H1 (cell line): ENCODE results near the gene PLEKHO1. TPM values are rescaled to one million over a fixed set of nuclear protein-coding genes. Genes with fewer than 3 reads are reported as not detected.

Experiments
- CTCF ChIA-PET: fragments of 300-600 bp; sonication (Branson Sonifier 250); formaldehyde crosslinking; loops from one replicate; lab custom pipeline; 2021; ENCODE audit not compliant: partially characterized antibody; lab: Charles Lee
- POLR2A ChIA-PET: fragments of 300-600 bp; sonication (Branson Sonifier 250); formaldehyde crosslinking; loops from one replicate; lab custom pipeline; 2021; ENCODE audit warnings: inconsistent platforms; ENCODE audit not compliant: partially characterized antibody; lab: Charles Lee
- DNase-seq, 2 experiments: peaks; one replicate each; pipeline versions ENCODE4 v3.0.0 to v3.0.0-alpha.2; 2010 to 2022; ENCODE audit warnings: low spot score in 2 of 2, low read depth in 1 of 2, mixed read lengths in 1 of 2
- FAIRE-seq: peaks from 2 replicates; lab custom pipeline; 2011; peaks lifted over from hg19 to GRCh38; lab: Jason Lieb, UNC
- H2AFZ ChIP-seq: 2 replicates; pipeline ENCODE4 v1.8.1; 2012; ENCODE audit warnings: low read length, inconsistent platforms
- H2AK5ac ChIP-seq: 2 replicates; pipeline ENCODE4 v1.6.1; 2013; ENCODE audit warnings: low read depth, low read length
- H2BK120ac ChIP-seq: replicated peaks from 2 replicates; pipeline ENCODE3; 2013; ENCODE audit warnings: low read depth, low read length, inconsistent platforms
- H2BK12ac ChIP-seq: 2 replicates; pipeline ENCODE4 v1.6.1; 2013; ENCODE audit warnings: low read depth, low read length
- H2BK15ac ChIP-seq: 2 replicates; pipeline ENCODE4 v1.6.1; 2013; ENCODE audit warnings: low read length
- H2BK20ac ChIP-seq: 2 replicates; pipeline ENCODE4 v1.6.1; 2013; ENCODE audit warnings: low read length
- H2BK5ac ChIP-seq: 2 replicates; pipeline ENCODE4 v1.6.1; 2013; ENCODE audit warnings: low read depth, low read length
- H3K14ac ChIP-seq: 2 replicates; pipeline ENCODE4 v1.6.1; 2013; ENCODE audit warnings: inconsistent platforms; ENCODE audit not compliant: insufficient read length
- H3K18ac ChIP-seq: 2 replicates; pipeline ENCODE4 v1.6.1; 2013; ENCODE audit warnings: low read length; ENCODE audit errors: extremely low read depth
- H3K23ac ChIP-seq: 2 replicates; pipeline ENCODE4 v1.6.1; 2013; ENCODE audit warnings: inconsistent platforms; ENCODE audit not compliant: insufficient read length
- H3K23me2 ChIP-seq: 2 replicates; pipeline ENCODE4 v1.6.1; 2013; ENCODE audit warnings: low read depth, low read length
- H3K27ac ChIP-seq: 2 replicates; pipeline ENCODE4 v1.6.1; 2011; ENCODE audit warnings: low read depth, low read length, inconsistent platforms
- H3K27me3 ChIP-seq, 4 experiments: replicated peaks in 1 of 4; 1 replicate in 1 of 4; 2 replicates in 3 of 4; pipeline versions ENCODE4 v1.6.1 to v1.8.1; 2011 to 2013; ENCODE audit warnings: low read length in 3 of 4, mild to moderate bottlenecking in 3 of 4, inconsistent platforms in 2 of 4, mixed read lengths in 2 of 4, moderate library complexity in 1 of 4; ENCODE audit not compliant: control insufficient read depth in 3 of 4, insufficient read depth in 3 of 4; ENCODE audit errors: extremely low read depth in 1 of 4
- H3K36me3 ChIP-seq, 4 experiments: 2 replicates each; pipeline versions ENCODE4 v1.6.1 to v1.8.1; 2011 to 2013; ENCODE audit warnings: mild to moderate bottlenecking in 4 of 4, low read length in 3 of 4, moderate library complexity in 2 of 4, control low read depth in 1 of 4, inconsistent platforms in 1 of 4; ENCODE audit not compliant: insufficient read depth in 4 of 4, control insufficient read depth in 2 of 4
- H3K4ac ChIP-seq: replicated peaks from 2 replicates; pipeline ENCODE3; 2013; ENCODE audit warnings: low read length, low read depth, mixed read lengths, inconsistent platforms; ENCODE audit not compliant: insufficient read length
- H3K4me1 ChIP-seq, 4 experiments: replicated peaks in 1 of 4; 1 replicate in 1 of 4; 2 replicates in 3 of 4; pipeline versions ENCODE4 v1.6.1 to v1.8.1; 2011 to 2013; ENCODE audit warnings: low read length in 3 of 4, inconsistent platforms in 2 of 4, mixed read lengths in 1 of 4; ENCODE audit not compliant: insufficient read depth in 4 of 4, control insufficient read depth in 3 of 4
- H3K4me2 ChIP-seq, 2 experiments: 2 replicates each; pipeline versions ENCODE4 v1.6.1 to v1.8.1; 2011 to 2013; ENCODE audit warnings: low read depth in 2 of 2, low read length in 2 of 2, control low read depth in 1 of 2, inconsistent platforms in 1 of 2, mild to moderate bottlenecking in 1 of 2; ENCODE audit not compliant: insufficient read depth in 1 of 2
- H3K4me3 ChIP-seq, 4 experiments: fragments of 200-600, 300-600 bp in 1 of 4; sonication (generic), shearing (Covaris generic), sonication (Bioruptor Twin) in 1 of 4; 2 replicates each; pipeline versions ENCODE4 v1.5.1 to v1.8.1; 2011 to 2016; ENCODE audit warnings: low read length in 4 of 4, low read depth in 3 of 4, control low read depth in 2 of 4, inconsistent platforms in 2 of 4, mild to moderate bottlenecking in 2 of 4, mixed read lengths in 1 of 4, moderate library complexity in 1 of 4; ENCODE audit not compliant: insufficient read depth in 2 of 4; ENCODE audit errors: extremely low read depth in 1 of 4
- H3K56ac ChIP-seq: replicated peaks from 2 replicates; pipeline ENCODE3; 2013; ENCODE audit warnings: low read depth, mild to moderate bottlenecking, mixed read lengths, low read length, inconsistent platforms; ENCODE audit not compliant: insufficient read length
- H3K79me1 ChIP-seq: 2 replicates; pipeline ENCODE4 v1.6.1; 2013; ENCODE audit warnings: low read depth, low read length, control low read depth
- H3K79me2 ChIP-seq, 2 experiments: 2 replicates each; pipeline versions ENCODE4 v1.6.1 to v1.8.1; 2012 to 2013; ENCODE audit warnings: low read length in 2 of 2, mild to moderate bottlenecking in 2 of 2, inconsistent platforms in 1 of 2; ENCODE audit not compliant: insufficient read depth in 2 of 2, control insufficient read depth in 1 of 2
- H3K9ac ChIP-seq, 4 experiments: replicated peaks in 1 of 4; 1 replicate in 1 of 4; 2 replicates in 3 of 4; pipeline versions ENCODE4 v1.6.1 to v1.8.1; 2011 to 2013; ENCODE audit warnings: low read depth in 3 of 4, low read length in 3 of 4, control low read depth in 2 of 4, mild to moderate bottlenecking in 2 of 4, moderate library complexity in 2 of 4, inconsistent platforms in 1 of 4; ENCODE audit errors: extremely low read depth in 1 of 4
- H3K9me3 ChIP-seq, 2 experiments: 2 replicates each; pipeline versions ENCODE4 v1.6.1 to v1.8.1; 2012 to 2013; ENCODE audit warnings: mild to moderate bottlenecking in 2 of 2, moderate library complexity in 2 of 2, control low read depth in 1 of 2, inconsistent platforms in 1 of 2, low read depth in 1 of 2, low read length in 1 of 2, mixed read lengths in 1 of 2; ENCODE audit not compliant: insufficient read depth in 2 of 2
- H4K20me1 ChIP-seq, 2 experiments: replicated peaks in 1 of 2; 2 replicates each; pipeline versions ENCODE3 to v1.8.1; 2011 to 2013; ENCODE audit warnings: inconsistent platforms in 2 of 2, low read length in 2 of 2, mild to moderate bottlenecking in 1 of 2; ENCODE audit not compliant: insufficient read depth in 2 of 2, control insufficient read depth in 1 of 2
- H4K5ac ChIP-seq: 2 replicates; pipeline ENCODE4 v1.6.1; 2013; ENCODE audit warnings: low read length, low read depth, mixed read lengths, inconsistent platforms; ENCODE audit not compliant: insufficient read length
- H4K8ac ChIP-seq: 2 replicates; pipeline ENCODE4 v1.8.0; 2013; ENCODE audit warnings: mild to moderate bottlenecking, moderate library complexity, low read length, inconsistent platforms; ENCODE audit not compliant: insufficient read depth; ENCODE audit errors: extremely low read depth
- H4K91ac ChIP-seq: replicated peaks from 2 replicates; pipeline ENCODE3; 2013; ENCODE audit warnings: low read length, mixed read lengths, inconsistent platforms; ENCODE audit not compliant: insufficient read length
- EP300 ChIP-seq, 2 experiments: IDR thresholded peaks; 1 replicate in 1 of 2; 2 replicates in 1 of 2; pipeline ENCODE4 v1.6.1; 2011 to 2012; ENCODE audit warnings: low read depth in 2 of 2, low read length in 2 of 2, mild to moderate bottlenecking in 2 of 2, borderline replicate concordance in 1 of 2, inconsistent platforms in 1 of 2, moderate library complexity in 1 of 2
- MAFK ChIP-seq: IDR thresholded peaks from 2 replicates; pipeline ENCODE4 v1.6.1; 2012; ENCODE audit warnings: low read depth, mild to moderate bottlenecking, improper control_type of control experiment, low read length
- POLR2A ChIP-seq, 2 experiments: IDR thresholded peaks; 1 replicate in 1 of 2; 2 replicates in 1 of 2; pipeline ENCODE4 v1.6.1; 2011; ENCODE audit warnings: low read depth in 2 of 2, low read length in 2 of 2, mild to moderate bottlenecking in 2 of 2; ENCODE audit errors: control extremely low read depth in 1 of 2
- SP4 ChIP-seq: IDR thresholded peaks from 2 replicates; pipeline ENCODE4 v1.6.1; 2012; ENCODE audit warnings: low read length, inconsistent platforms
- SUZ12 ChIP-seq: fragments of 200-600 bp; sonication (generic); IDR thresholded peaks from 2 replicates; pipeline ENCODE4 v1.6.1; 2012; ENCODE audit warnings: mild to moderate bottlenecking, inconsistent platforms, low read length, moderate library complexity, mixed read lengths
- WGBS, 2 experiments: shearing (Covaris generic) in 1 of 2; methylation state at CpG; one replicate each; pipeline versions ENCODE4 v1.1.6 to v1.1.7; 2013 to 2015; ENCODE audit warnings: low lambda C conversion rate in 2 of 2, mixed read lengths in 2 of 2, inconsistent platforms in 1 of 2, low coverage in 1 of 2, missing lambda C conversion rate in 1 of 2; ENCODE audit not compliant: insufficient replicate concordance in 2 of 2, insufficient coverage in 1 of 2, insufficient read length in 1 of 2; ENCODE audit errors: extremely low coverage in 1 of 2, missing lambda C conversion rate in 1 of 2; 5-methylcytosine and 5-hydroxymethylcytosine counted together
- polyA plus RNA-seq, 7 experiments: library from polyadenylated mRNA; depleted of rRNA in 3 of 7; stranded (reverse) in 5 of 7; unstranded in 2 of 7; fragments of >200 nt in 5 of 7; fragments of 200-250 nt in 2 of 7; gene quantifications; 1 replicate in 5 of 7; 2 replicates in 1 of 7; 4 replicates in 1 of 7; pipeline versions ENCODE4 v1.2.1 to v1.2.3, GENCODE V29; 2011 to 2013; ENCODE audit warnings: missing spikeins in 2 of 7, mixed read lengths in 2 of 7
- total RNA-seq: library from RNA; stranded (reverse); fragmentation: NEBNext Ultra II Directional; extraction: Animal tissue kit (Norgen Biotek cat#: 25700); gene quantifications from 2 replicates; pipeline ENCODE4 v1.2.1, GENCODE V29; 2021
- TF ChIP-seq, protein P1 (sequence below): IDR thresholded peaks from 2 replicates; pipeline ENCODE4 v1.6.1; 2012; ENCODE audit warnings: inconsistent platforms
- TF ChIP-seq, protein P2 (sequence below), 3 experiments: IDR thresholded peaks; 1 replicate in 2 of 3; 2 replicates in 1 of 3; pipeline versions ENCODE4 v1.5.1 to v1.6.1; 2011; ENCODE audit warnings: low read length in 3 of 3, mild to moderate bottlenecking in 3 of 3, inconsistent platforms in 2 of 3, low read depth in 1 of 3, moderate library complexity in 1 of 3; ENCODE audit not compliant: insufficient read depth in 1 of 3; ENCODE audit errors: control extremely low read depth in 1 of 3

PLEKHO1 gene
- total and polyA plus RNA-seq, 2 of the 8 experiments (the other 6 are each of a cell fraction or from before 2014, with no cell fraction given), result 23.2 to 37.0 TPM

DNA sequence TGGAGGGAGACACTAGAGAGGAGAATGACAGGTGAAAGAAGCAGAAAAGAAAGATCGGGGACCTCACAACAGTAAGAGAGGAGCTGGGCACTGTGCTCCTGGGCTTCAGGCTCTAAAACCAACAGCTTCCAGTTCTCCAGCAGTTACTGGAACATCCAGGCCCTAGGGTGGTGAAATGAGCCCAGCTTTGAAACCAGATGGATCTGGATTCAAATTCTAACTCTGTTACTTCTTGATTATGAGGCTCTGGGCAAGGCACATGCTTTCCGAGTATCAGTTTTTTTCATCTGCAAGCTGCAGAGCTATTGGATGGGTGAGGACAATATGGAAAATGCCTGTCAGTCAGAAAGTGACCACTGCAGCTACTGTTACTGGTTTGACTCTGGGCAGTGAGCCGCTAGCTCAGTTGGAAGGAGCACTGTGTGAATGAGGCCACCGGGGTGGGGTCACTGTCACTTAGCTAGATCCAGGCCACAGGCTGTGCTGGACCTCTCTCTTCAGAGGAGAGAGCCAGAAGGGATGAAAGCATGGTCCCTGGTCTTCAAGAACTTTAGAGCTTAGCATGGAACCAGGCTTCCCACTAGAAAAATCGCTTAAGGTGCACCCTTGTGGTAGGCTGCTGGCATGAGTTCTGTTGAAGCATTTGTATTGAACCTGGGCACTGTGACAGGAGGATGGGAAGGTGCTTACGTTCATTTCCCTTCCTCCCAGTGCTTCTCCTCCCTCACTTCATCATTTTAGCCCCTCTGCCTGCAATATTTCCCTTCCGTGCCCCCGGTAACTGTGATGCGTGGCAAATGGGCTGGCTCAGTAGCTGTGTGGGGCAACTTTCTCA is 12.2 kb downstream of the PLEKHO1 start:
- Histone ChIP-seq H3K79me1 (no peaks in the 10 kb centered on the region), H2BK15ac (peak overlapping the region; percentile 94; the same call in 1 of the 2 replicates), H3K4me3 (peak overlapping the region in 3 of 4 experiments; percentile 38 to 55 (median 55); a peak in 4 of 8 replicates), H2AFZ (no peak overlapping the region), H3K9me3 (no peaks in the 10 kb centered on the region), H4K20me1 (no peaks in the 10 kb centered on the region), H3K23ac (no peak overlapping the region), H3K9ac (peak overlapping the region in 3 of 4 experiments; percentile 69 to 90 (median 89); a peak in 6 of 7 replicates), H4K5ac (no peak overlapping the region), H2BK12ac (peak overlapping the region; percentile 86), H2BK5ac (peak overlapping the region; percentile 93), H3K23me2 (peaks cover 11% of the 10 kb centered on the region; the same call in 1 of the 2 replicates), H2AK5ac (peak overlapping the region; percentile 77; the same call in 1 of the 2 replicates), H2BK120ac (no peak overlapping the region), H3K56ac (no peak overlapping the region), H4K8ac (0 out of 2 replicates have a peak overlapping the region, but pooled peaks have one; percentile 30), H4K91ac (peak overlapping the region; percentile 47), H3K4ac (no peak overlapping the region), H2BK20ac (peak overlapping the region; percentile 83; the same call in 1 of the 2 replicates), H3K14ac (no peak overlapping the region), H3K18ac (peak overlapping the region; percentile 80), H3K27ac (peak overlapping the region; percentile 98), H3K27me3 (no peaks in the 10 kb centered on the region), H3K36me3 (peaks cover 16 to 26% (median 21%) of the 10 kb centered on the region in 4 experiments), H3K79me2 (no peaks in the 10 kb centered on the region), H3K4me2 (peak overlapping the region; percentile 62 to 77), H3K4me1 (peaks cover 12 to 30% (median 20%) of the 10 kb centered on the region in 4 experiments)
- ChIA-PET CTCF (interaction anchor here (0.5 to 4.3 kb wide), 16 partner anchors 10 to 233 kb away, joined by 3 to 20 read pairs (median 4); partner anchors contain the start of gene PLEKHO1), POLR2A (interaction anchor here (0.6 to 7.3 kb wide), 22 partner anchors 10 to 275 kb away, joined by 3 to 87 read pairs (median 4); partner anchors contain the start of genes ANP32E, PLEKHO1 and VPS45)
- FAIRE-seq, result no peak
- no peak for DNase-seq
- WGBS, 2 experiments, result 61% methylated on average over 9 of the region's 9 CpGs; no CpG with 5 or more reads in 1 of the 2 experiments
- TF ChIP-seq MAFK, result no peak
- TF ChIP-seq EP300 (IDR thresholded peaks at IDR 0.05; ENCODE audit: borderline replicate concordance in 1 of 2, low read depth in 2 of 2, low read length in 2 of 2), result no peak
- TF ChIP-seq, protein P1, sequence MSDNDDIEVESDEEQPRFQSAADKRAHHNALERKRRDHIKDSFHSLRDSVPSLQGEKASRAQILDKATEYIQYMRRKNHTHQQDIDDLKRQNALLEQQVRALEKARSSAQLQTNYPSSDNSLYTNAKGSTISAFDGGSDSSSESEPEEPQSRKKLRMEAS, result peak; percentile 30; the same call in 1 of the 2 replicates
- 0 out of 2 replicates have a peak, but pooled peaks have one; percentile 3 for TF ChIP-seq SP4
- TF ChIP-seq, protein P2, sequence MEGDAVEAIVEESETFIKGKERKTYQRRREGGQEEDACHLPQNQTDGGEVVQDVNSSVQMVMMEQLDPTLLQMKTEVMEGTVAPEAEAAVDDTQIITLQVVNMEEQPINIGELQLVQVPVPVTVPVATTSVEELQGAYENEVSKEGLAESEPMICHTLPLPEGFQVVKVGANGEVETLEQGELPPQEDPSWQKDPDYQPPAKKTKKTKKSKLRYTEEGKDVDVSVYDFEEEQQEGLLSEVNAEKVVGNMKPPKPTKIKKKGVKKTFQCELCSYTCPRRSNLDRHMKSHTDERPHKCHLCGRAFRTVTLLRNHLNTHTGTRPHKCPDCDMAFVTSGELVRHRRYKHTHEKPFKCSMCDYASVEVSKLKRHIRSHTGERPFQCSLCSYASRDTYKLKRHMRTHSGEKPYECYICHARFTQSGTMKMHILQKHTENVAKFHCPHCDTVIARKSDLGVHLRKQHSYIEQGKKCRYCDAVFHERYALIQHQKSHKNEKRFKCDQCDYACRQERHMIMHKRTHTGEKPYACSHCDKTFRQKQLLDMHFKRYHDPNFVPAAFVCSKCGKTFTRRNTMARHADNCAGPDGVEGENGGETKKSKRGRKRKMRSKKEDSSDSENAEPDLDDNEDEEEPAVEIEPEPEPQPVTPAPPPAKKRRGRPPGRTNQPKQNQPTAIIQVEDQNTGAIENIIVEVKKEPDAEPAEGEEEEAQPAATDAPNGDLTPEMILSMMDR (IDR thresholded peaks at IDR 0.05; ENCODE audit: control extremely low read depth in 1 of 3, insufficient read depth in 1 of 3, low read depth in 1 of 3, low read length in 3 of 3), result peak in 1 of 3 experiments; percentile 34; a peak in 1 of 4 replicates
- no peak for TF ChIP-seq SUZ12
- TF ChIP-seq POLR2A (IDR thresholded peaks at IDR 0.05; ENCODE audit: control extremely low read depth in 1 of 2, low read depth in 2 of 2, low read length in 2 of 2), result peak in 1 of 2 experiments; percentile 31; a peak in 2 of 3 replicates
